Measurements from ENCODE around the gene PEX6.

DNA sequence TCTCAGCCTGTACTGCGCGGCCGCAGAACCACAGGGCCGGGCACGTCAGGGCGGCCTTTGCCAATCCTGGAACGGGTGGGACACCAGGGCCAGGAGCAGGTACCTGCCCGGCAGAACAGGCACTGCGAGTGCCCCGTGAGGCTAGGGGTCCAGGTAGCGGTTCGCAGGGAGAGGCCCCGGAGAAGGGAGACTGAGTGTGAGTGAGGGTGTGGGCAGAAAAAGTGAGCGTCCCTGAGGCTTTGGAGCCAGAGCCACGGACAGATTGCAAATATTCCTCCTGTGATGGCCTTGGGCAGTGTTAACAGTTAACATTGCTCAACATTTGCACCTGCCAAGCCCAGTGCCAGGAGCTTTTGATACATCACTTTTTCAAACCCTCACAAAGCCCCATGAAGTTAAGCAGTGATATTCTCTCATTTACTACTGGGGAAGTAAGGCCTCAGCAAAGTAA, 17.9 kb downstream of the PEX6 start:
- TF ChIP-seq, protein P1, sequence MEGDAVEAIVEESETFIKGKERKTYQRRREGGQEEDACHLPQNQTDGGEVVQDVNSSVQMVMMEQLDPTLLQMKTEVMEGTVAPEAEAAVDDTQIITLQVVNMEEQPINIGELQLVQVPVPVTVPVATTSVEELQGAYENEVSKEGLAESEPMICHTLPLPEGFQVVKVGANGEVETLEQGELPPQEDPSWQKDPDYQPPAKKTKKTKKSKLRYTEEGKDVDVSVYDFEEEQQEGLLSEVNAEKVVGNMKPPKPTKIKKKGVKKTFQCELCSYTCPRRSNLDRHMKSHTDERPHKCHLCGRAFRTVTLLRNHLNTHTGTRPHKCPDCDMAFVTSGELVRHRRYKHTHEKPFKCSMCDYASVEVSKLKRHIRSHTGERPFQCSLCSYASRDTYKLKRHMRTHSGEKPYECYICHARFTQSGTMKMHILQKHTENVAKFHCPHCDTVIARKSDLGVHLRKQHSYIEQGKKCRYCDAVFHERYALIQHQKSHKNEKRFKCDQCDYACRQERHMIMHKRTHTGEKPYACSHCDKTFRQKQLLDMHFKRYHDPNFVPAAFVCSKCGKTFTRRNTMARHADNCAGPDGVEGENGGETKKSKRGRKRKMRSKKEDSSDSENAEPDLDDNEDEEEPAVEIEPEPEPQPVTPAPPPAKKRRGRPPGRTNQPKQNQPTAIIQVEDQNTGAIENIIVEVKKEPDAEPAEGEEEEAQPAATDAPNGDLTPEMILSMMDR (IDR thresholded peaks at IDR 0.05) = no peak
- no peak for TF ChIP-seq POLR2A (IDR thresholded peaks at IDR 0.05)

Measured in upper lobe of left lung (tissue), 4 donors.